Right hindlimb (tissue), 1 donor: ENCODE measurements around the gene C10orf90.

ENCODE experiments used
- DNase-seq: peaks from one replicate; pipeline ENCODE4 v3.0.0-alpha.2; 2018

Gene C10orf90

DNA sequence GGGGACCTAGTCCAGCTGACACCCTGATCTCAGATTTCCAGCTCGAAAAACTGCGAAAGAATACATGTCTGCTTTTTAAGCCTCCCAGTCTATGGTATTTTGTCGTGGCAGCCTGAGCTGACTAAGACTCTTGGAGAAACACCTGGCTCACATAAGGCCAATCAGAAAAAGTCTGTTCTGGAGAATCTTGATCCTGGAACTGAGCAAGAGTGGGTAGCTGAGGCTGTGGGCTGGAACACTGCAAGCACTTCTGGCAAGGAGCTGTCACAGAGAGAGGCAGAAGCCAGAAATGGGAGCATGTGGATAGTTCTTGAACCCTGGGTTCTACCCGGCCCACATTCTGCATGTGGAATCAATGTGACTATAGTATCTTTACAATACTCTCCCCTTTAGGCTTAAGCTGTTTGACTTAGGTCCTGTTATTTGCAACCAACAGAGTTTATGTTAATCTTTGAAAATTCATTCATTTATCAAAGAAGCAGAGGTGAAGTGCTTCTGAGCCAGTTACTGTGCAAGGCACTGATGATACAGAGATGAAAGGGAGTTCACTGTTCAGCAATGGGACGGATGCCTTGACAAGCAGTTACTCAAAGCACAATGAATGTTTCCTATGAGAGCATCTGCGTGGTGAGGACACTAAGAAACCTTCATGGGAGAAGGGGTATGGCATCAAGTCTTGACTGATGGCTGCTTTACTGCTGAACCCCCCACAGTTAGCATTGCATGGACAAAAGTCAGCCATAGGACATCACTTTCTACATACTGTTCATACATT is 4.4 kb upstream of the C10orf90 start:
- no peak for DNase-seq

DNA sequence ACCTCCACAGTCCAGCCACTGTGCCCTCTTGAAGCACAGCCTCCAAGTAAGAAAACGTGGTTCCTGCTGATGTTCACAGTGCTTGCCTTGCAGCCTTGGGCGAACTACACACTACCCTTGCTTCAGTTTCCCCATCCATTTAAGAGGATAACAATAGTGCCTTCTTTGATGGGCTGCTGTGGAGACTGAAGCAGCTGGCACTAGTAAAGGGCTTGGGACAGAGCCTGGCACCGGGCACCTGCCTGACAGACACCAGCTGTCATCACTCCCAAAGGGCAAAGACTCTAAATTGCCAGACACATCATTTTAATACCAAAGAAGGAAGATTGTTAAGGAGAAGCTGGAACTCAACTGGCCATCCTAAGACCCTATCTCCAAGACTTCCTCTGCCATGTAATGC is 3.1 kb upstream of the C10orf90 start:
- DNase-seq, result no peak

DNA sequence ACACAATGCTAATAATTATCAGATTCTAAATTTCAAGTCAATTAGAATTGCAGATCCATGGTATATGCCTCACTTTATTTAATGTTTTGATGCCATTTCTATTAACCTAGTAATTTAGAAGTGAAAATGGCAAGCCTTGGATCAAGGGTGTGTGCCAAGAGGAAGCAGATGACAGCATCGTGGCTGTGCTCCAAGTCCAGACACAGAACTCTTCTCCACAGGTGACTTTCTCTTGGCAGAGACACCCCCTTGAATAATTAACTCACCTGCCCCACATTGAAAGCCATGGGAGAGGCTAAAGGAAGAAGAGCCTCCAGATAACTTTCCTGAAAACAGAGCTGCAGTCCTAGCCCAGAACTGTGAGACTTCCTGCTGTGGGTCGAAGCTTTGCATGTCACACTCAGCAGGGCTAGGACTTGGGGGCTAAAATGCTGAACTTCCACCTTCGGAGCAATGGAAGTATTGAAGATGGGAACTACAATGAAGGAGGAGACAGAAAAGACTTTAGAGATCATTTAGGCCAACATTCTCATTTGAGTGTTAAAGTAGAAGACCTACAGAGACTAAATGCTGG is 996 bp upstream of the C10orf90 start:
- DNase-seq, result no peak

DNA sequence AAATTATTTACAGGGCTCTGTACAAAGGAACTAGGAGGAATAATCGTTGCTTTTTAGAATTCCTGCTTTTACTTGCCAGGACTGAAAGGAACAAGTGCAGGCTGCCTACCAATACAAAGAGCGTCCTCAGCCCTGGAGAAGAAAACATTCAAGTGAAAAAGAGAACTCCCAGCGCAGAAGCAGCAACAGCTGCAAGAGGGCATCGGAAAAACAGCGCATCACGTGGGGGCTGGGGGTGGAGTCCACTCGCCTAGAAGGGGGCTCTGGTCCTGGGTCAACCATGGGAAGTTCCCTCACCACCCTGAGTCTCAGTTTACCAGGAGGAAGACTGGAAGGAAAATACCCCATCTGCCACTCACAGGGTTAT is 385 bp upstream of the C10orf90 start:
- no peak for DNase-seq

DNA sequence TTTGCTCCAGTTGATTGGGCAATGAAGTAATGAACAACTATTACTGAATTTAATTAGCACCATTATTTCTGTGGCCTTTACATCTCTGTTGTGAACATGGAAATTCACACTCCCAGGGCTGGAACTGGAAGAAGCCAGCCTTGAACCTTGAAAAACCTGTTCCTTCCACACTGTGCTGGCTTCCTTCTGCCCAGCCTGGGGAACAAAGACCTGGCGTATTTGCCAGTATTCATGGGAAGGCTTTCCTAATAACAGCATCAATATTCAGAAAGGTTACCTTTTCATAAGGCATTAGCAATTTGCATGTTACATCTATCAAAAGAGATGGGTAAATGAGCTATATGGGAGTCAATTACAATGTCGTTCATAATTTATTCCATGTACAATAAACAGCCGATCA is 1.3 kb downstream of the C10orf90 start:
- DNase-seq, result no peak

DNA sequence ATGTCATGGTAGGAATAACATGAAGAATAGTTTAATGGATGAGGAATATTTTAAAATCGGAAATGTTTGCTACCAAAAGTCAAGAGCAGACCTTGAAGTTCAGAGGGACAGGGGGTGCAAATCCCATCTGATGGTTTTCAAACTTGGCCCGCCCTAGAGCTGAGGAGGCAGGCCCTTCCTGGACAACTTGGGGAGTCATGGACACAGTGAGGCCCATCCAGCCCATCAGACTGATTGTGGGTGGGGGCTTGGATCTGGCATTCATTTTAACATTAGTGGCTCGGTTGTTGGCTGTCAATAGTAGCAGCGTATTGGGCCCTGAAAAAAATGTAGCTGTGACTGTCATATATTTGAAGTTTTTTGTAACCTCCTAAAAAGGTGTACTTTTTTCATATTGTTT is 2.0 kb downstream of the C10orf90 start:
- no peak for DNase-seq

DNA sequence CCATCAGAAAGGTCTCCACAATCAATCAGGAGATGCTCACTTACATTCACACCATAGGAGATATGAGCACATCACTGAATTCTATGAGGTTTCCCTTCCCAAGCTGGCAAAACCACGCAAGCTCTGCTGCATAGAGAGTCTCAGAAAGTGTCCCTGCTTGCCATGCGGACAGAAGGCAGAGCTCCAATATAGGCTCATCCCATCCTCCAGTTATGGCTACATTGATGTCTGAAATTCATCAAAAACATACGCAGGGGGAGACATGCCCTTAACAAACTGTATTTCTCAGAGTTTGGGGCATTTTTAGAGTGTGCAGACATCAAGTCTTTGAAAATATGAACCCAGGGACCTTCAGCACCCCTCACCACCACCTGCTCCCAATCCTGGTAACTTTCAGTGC is 2.9 kb downstream of the C10orf90 start:
- DNase-seq, result no peak

DNA sequence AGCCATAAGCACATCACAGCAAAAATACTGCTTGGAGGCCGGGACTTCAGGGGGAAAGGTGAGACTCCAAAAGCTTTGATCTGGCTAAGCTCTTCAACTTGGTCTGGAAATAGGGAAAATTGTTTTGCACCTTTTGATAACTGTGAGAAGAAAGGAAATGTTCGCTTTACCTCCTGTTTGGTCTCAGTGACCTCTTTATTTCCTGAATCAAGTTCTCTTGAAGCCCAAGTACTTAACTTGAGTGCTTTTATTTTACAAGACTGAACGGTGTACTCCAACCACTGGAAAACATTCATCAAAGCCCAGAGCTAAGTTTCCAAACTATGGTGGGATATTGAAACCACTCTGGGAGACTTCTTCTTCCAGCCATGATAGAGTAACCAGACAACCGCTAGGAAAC is 5.3 kb downstream of the C10orf90 start:
- no peak for DNase-seq

DNA sequence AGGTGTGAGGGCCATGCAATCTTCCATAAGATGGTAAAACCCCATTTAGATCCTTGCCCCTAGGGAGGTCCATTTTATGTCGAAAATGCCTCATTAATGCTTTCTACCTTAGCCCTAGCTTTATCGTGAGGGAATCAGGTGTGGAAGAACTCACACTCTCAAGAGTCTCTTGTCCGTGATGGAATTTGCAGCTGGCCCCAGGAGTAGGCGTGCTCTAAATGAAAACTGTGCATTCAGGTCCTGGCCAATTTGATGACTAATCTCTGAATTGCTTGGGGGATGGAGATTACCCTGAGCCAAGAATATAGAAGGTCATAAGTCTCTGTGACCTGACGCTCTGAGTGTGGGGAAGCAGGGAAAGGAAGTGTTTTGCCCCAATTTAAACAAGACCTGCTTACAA is 6.6 kb downstream of the C10orf90 start:
- peak; percentile 56 for DNase-seq

DNA sequence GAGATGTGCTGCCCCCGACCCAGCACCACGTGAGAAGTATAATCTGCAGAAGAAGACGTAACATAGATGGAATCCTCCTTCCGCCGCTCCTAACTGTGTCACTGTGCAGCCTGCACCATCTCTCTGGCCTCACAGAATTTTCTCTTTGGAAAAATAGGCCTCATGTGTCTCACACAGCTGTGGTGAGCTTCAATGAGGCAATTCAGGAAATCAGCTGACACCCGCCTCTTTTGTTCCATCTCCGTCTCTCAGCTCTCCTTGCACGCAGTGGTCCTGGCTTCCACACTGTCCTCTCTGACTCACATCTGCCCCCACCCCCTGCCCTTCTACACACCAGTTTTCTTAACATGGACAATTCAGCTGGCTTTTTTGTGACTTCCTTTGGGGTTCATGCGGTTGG is 7.2 kb downstream of the C10orf90 start:
- DNase-seq, result peak; percentile 86

DNA sequence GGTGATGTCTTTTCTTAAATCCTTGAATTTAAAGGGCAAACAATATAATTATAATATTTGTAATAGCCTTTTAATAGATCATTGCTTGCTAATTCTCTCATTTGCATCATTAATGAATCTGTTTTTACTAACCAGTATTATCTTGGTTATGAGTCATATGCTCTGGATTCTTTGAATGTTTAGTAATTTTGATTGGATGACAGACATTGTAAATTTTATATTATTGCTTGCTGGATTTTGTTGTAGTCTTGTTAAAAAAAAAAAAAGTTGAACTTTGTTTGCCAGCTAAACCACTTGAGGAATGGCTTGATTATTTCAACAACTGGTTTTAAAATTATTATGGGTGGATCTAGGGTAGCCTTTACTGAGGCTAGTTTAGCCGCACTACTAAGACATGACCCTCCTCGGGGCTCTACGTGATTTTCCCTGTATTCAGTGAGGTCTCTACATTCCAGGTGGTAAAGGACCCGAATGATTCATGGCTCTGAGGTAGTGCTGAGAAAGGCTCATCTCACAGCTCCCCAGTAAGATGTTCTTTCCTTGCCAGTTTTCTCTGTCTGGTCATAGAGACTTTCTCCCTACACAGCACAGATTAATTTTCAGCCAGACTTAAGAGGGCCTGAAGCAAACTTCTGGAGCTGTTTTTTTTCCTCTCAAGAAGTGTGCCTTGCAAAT is 8.5 kb downstream of the C10orf90 start:
- DNase-seq, result no peak

DNA sequence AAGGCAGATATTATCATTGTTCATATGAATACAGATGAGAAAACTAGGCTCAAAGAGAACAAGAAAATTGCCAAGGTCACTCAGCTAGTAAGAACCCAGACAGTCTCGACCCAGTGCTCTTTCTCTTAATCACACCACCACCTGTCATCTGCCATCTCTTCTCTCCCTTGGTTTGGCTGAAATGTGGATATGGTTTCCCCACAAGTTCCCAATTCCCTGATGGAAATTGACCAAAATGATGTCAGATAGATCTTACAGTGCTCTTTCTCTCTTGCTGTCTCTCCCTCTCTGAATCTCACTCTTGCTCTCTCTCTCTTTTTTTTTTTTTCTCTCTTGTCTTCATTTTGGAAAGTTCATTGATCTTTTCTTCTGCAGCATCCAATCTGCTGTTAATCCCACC is 9.1 kb downstream of the C10orf90 start:
- no peak for DNase-seq

DNA sequence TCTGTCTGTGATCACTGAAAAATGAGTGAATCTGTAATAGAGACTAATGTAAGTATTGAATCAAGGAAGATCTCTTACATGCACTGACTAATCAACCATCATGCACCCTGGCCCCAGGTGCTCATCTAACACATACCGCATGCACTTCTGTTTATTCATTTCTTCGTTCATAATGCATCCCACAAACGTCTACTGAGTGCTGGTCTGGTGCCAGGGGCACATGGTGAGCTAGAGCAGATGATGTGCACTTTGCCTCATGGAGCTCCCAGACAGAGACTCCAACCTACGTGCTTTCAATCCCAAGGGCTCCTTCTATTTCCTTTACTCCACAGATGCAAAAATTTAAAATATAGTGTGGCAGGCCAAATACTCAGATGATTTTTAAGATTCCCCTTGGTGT is 10.7 kb downstream of the C10orf90 start:
- DNase-seq, result no peak

DNA sequence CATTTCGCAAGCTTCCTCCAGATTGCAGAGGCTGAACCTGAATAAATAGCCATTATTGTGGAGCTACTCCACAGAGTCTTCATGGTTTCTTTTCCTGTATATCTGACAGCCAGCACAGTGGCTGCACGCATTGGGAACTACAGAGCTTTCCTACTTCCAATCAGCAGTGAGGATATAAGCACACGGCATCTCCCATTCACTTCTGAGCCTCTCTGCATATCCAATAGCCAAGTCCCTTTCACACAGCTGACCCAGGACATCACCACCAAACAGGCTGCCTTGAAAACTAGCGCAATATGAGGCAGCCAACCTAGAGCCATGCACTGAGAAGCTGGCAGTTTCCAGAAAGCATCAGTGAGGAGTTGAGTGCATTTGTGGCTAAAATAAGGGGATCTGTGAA is 11.6 kb downstream of the C10orf90 start:
- no peak for DNase-seq

DNA sequence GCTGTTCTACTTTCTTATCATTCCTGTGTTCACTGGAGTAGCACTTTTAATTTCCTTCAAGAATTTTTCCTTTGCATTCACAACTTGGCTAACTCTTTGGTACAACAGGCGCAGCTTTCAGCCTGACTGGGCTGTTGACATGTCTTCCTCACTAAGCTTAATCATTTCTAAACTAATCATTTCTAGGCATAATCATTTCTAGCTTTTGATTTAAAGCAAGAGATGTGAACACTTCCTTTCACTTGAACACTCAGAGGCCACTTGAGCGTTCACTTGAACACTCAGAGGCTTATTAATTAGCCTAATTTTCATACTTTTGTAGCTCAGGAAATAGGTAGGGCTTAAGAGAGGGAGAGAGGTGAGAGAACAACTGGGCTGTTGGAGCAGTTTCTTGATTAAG is 15.9 kb downstream of the C10orf90 start:
- no peak for DNase-seq

DNA sequence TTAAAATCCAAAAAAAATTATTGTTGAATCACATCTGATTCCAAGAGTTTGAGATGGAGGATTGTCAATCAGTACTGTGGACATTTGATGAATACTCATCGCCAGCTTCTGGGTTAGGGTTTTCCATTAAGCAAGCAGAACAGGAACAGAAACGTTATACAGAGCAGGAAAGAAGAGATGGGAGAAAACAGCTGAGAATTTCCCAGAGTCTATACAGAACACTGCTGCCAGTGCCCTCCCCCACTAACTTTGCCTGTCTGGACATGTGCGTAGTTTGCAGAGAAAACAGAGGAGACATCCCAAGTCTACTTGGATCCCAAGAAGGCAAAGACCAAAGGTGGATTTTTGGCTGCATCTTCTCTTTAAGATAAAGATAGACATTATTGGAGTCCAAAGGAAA is 19.0 kb downstream of the C10orf90 start:
- DNase-seq, result no peak

DNA sequence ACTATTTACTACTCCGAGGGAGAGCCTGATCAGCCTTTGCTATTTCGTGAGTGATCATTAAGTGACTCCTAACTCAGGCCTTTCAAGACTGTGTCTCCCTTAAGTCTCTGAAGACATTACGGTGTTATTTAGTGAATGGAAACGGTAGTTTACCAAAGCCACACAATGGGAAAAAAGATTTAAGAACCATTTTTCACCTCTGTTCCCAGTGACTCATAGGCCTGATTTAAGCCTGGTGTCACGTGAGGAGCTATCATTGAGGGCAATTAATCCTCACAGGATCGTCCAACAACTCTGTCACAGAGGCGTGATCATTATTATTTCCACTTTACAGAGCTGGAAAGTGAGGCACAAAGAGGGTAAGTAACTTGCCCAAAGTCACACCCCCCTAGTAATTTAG is 20.3 kb downstream of the C10orf90 start:
- DNase-seq, result no peak

DNA sequence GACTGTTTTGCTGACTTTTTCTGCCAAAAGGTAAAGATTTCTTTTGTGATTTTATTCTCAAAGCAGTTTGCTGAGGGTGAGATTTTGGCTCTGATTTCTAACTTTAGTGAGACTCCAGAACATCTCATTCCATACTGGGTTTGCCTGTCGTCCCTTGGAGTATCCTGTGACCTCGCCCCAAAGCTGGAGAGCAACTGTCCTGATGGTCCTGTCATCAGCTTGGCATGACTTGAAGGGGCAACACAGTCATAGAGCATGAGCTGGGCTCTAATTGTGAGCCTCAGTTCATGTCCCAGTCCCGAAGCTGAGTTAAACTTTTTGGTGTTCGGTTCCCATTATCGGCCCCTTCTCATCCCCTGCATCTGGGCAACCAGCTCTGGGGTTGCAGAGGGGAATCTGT is 23.4 kb downstream of the C10orf90 start:
- no peak for DNase-seq

DNA sequence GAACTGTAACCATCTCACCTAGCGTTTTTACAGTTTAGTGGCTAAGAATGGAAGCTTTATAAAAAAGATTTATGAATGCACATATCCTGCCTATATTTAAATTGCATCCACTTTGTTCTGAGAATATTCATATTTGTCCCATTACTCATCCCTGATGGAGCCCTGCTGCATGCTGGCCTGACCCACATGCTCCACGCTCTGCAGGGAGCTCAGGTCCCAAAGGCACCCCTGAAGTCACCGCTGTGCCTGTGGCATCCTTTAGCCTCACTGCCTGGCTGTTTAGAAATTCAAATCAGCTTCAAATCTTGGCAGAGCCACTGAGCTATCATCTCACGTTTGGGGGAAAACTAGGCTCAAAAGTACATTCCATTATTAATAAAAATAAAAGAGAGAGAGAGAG is 24.4 kb downstream of the C10orf90 start:
- DNase-seq, result no peak

DNA sequence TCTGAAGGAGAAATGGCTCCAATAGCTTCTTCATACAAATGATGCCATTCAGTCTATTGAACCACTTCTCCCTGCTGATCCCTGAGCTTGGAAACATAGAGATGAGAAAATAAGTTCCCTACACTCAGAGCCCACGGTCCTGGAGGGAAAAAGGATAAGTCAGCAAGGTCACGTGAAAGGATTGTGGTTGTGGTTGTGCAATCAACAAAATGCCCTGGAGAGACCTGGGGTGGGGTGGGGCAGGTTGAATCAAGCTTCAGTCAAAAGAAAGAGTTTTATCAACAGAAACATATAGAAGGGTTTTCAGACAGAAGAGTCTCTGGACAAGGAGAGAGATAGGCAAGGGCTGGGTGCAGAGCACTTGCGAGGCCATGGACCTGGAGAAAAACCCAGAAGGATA is 30.1 kb downstream of the C10orf90 start:
- DNase-seq, result no peak

DNA sequence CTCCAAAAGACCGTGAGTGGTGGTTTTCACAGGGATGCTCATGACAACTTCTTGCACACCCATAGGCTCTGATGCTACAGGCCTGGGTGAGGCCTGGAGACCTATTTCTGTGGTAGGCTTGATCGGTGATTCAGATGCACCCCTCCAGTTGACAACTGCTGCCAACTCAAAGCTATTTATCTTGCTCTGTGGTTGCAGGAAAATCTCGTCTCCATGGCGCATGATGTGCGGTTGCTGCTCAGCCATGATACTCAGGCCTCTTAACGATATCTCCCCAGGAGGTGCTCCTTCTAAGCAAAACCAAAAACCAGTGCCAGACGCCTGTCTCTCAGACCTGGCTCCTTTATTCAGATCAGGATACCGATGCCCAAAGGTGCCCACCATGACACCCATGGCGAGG is 31.4 kb downstream of the C10orf90 start:
- no peak for DNase-seq

DNA sequence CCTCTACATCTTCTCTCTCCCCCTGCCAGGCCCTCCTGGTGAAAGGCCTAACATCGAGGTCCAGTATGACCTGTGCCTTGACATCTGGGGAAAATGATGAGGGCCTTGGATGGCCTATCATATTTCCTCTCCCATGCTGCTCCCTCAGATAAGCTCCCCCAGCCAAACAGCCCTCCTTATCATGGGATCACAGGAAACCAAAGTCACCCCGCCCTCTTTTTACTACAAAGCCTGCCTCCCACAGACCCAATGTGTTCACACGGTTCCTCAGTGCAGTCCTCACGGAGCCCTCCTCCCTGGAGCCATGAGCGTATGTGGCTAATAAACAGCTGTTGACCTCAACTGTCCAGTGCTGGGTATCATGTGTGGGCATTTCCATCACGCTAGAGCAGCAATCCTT is 32.0 kb downstream of the C10orf90 start:
- no peak for DNase-seq

DNA sequence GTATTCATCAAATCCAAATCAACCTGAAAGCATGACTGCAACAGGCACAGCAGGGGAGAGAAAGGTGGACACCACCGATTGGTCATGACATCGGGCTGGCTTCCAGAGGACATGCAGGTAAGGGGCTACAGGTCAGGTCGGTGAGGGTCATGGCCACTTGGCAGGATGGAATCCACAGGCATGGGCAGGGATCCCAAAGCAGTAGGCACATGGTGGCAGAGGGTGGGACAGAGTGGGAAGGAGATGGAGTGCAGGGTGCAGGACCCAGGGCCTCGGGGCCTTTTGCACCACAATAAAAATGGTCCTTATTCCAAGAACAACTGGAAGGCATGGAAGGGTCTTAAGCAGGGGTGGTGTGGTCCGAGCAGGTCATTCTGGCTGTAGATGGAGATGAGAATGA is 33.0 kb downstream of the C10orf90 start:
- no peak for DNase-seq

DNA sequence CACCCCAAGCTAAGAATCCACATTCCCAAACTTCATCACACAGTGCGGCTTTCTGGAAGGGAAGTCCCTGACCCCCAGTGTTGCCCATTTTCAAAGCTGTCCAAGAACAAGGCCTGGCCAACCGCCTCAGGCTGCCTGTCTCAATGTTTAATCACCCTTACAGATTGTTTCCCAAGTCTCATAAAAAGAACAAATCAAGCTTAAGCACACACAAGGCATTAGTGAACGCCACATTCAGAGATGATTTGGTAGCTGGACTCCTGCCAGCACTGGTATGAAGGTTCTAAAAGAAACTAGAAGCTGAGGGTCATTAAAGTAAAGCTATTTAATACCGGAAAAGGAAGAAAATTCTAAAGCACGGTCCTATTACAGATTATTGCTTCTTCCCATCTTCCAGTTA is 35.6 kb downstream of the C10orf90 start:
- no peak for DNase-seq

DNA sequence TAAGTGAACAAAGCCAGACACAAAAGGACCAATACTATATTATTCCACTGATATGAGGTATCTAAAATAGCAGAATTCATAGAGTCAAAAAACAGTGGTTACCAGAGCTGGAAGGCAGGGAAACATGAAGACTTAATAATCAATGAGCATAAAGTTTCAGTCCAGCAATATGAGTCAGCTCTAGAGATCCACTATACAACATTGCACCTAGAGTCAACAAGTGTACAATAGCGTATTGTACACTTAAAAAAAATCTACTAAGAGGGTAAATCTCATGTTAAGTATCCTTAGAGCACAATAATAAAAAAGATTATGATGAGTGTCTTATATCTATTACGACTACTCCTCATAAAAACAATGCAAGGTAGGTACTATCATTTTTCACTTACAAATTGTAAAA is 36.1 kb downstream of the C10orf90 start:
- no peak for DNase-seq
